Ascending aorta (tissue), 2 donors: ENCODE results near the gene MORC2. TPM values are rescaled to one million over a fixed set of nuclear protein-coding genes. Genes with fewer than 3 reads are reported as not detected.

Experiments used
- DNase-seq, 2 donors: peaks; one replicate each; pipeline ENCODE4 v3.0.0-alpha.2; 2019; ENCODE audit warnings: low spot score in 2 of 2
- H3K27ac ChIP-seq, 2 donors: fragments of 200-600 bp; sonication (generic); one replicate each; pipeline ENCODE4 v1.5.1; 2016 to 2017; ENCODE audit warnings: mild to moderate bottlenecking in 1 of 2
- H3K27me3 ChIP-seq: fragments of 200-600 bp; sonication (generic); one replicate; pipeline ENCODE4 v1.5.1; 2017
- H3K36me3 ChIP-seq, 2 donors: fragments of 200-600 bp; sonication (generic); one replicate each; pipeline ENCODE4 v1.5.1; 2016
- H3K4me1 ChIP-seq, 2 donors: fragments of 200-600 bp; sonication (generic); one replicate each; pipeline ENCODE4 v1.5.1; 2016 to 2017; ENCODE audit warnings: mild to moderate bottlenecking in 1 of 2
- H3K4me3 ChIP-seq, 2 donors: fragments of 200-600 bp; sonication (generic); one replicate each; pipeline ENCODE4 v1.5.1; 2016 to 2017; ENCODE audit warnings: mild to moderate bottlenecking in 1 of 2
- H3K9me3 ChIP-seq, 2 donors: fragments of 200-600 bp; sonication (generic); one replicate each; pipeline ENCODE4 v1.5.1; 2016
- intact Hi-C: fragments of 100-400 bp; cut with DNase I; formaldehyde crosslinking; loops from one replicate; pipeline ENCODE4 v1.15.1; 2023
- total RNA-seq: library from RNA; depleted of rRNA; stranded (reverse); fragments of >200 nt; gene quantifications from one replicate; pipeline ENCODE4 v1.1.0, GENCODE V29; 2016
- TF ChIP-seq, protein P1 (sequence below), 3 experiments: fragments of 200-600 bp in 2 of 3; fragments of 450-650 bp in 1 of 3; sonication (generic) in 2 of 3; IDR thresholded peaks; one replicate each; pipeline ENCODE4 v1.5.1; 2016 to 2019; ENCODE audit warnings: antibody characterized with exemption in 3 of 3, mild to moderate bottlenecking in 1 of 3, moderate library complexity in 1 of 3

MORC2 gene
- total RNA-seq, 1 donor from 2014 or later = 38.6 TPM

DNA sequence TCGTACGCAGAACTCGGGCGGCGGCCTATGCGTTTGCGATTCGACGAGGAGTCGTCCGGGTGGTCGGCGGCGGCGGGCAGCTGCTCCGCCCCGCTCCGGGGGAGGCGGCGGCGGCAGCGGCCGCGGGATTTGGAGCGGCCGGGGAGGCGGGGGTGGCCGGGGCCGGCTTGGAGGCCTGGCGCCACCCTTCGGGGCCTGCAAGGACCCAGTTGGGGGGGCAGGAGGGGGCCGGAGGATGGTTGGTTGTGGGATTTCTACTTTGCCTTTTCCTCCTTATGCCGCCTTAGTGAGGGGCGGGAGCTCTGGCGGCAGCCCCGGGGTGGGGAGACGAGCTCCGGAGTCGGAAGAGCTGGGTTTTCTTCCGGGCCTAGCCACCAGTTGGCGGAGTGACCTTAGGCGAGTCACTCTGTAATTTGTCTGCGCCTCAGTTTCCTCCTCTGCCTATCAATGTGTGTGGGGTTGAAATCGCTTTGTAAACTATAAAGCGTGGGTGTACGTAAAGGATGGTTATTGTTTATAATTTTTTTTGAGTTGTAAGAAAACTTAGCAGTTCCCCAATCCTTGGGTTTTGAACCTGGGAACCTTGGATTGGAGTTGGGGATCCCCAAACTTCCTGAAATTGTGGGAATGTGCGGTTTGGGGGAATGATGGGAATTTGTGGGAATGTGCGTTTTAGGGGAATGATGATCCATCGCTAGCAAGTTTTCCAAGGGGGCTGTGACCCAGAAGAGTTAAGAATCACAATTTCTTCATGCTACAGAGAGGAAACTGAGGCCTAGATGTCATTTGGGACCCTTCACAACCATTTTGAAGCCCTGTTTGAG lies 1.2 kb upstream of the MORC2 start:
- Histone ChIP-seq H3K4me1 (peaks cover 4 to 16% of the 10 kb centered on the region in 2 donors), H3K27me3 (no peaks in the 10 kb centered on the region), H3K27ac (peak overlapping the region; percentile 96), H3K36me3 (peaks cover 37 to 46% of the 10 kb centered on the region in 2 donors), H3K9me3 (peaks cover 31 to 85% of the 10 kb centered on the region in 2 donors), H3K4me3 (peak overlapping the region; percentile 84 to 96)
- DNase-seq = peak in 1 of 2 donors; percentile 67
- TF ChIP-seq, protein P1, sequence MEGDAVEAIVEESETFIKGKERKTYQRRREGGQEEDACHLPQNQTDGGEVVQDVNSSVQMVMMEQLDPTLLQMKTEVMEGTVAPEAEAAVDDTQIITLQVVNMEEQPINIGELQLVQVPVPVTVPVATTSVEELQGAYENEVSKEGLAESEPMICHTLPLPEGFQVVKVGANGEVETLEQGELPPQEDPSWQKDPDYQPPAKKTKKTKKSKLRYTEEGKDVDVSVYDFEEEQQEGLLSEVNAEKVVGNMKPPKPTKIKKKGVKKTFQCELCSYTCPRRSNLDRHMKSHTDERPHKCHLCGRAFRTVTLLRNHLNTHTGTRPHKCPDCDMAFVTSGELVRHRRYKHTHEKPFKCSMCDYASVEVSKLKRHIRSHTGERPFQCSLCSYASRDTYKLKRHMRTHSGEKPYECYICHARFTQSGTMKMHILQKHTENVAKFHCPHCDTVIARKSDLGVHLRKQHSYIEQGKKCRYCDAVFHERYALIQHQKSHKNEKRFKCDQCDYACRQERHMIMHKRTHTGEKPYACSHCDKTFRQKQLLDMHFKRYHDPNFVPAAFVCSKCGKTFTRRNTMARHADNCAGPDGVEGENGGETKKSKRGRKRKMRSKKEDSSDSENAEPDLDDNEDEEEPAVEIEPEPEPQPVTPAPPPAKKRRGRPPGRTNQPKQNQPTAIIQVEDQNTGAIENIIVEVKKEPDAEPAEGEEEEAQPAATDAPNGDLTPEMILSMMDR (IDR thresholded peaks at IDR 0.05) = no peak
- intact Hi-C loops = loop anchor here (1.0 to 5.0 kb wide), 5 partner anchors 21 to 113 kb away; no protein-coding TSS in a partner anchor

DNA sequence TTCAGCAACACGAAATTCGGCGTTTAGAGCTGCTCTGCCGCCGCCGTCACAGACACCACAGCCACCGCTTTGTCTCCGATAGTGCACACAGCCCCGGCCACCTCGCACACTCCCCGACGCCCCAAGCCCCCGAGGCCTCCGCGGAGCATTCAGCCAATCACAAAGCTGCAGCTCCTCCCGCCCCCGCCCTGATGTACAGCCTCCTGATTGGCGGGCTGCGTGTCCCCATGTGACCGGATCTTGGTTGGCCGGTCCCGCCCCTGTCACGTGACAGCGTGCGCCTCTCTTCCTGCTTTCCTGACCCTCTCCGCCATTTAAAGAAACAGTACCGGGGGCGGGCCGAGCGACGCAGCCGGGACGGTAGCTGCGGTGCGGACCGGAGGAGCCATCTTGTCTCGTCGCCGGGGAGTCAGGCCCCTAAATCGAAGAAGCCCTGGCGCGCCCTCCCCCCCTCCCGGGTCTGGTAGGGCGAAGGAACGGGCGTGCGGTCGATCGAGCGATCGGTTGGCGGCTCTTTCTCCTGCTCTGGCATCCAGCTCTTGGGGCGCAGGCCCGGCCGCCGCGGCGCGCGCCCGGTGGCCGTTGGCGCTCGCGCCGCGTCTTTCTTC lies 454 bp upstream of the MORC2 start, which contains the start of gene TUG1:
TUG1 (plus strand) TSS at position 342 of the 608 bp plus-strand sequence.
- H3K27ac ChIP-seq = peak within 1 kb of the TSS; percentile 96
- H3K9me3 ChIP-seq = peaks cover 25 to 78% of the 10 kb centered on the region in 2 donors
- peak within 1 kb of the TSS; percentile 84 to 96 for H3K4me3 ChIP-seq
- intact Hi-C loops = loop anchor here (1.0 to 5.0 kb wide), 5 partner anchors 21 to 113 kb away; no protein-coding TSS in a partner anchor
- peaks cover 30 to 39% of the 10 kb centered on the region in 2 donors for H3K36me3 ChIP-seq
- DNase-seq = peak; percentile 97 to 99
- TF ChIP-seq, protein P1 (IDR thresholded peaks at IDR 0.05) = no peak
- H3K4me1 ChIP-seq = peaks cover 4 to 16% of the 10 kb centered on the region in 2 donors
- H3K27me3 ChIP-seq = no peaks in the 10 kb centered on the region

DNA sequence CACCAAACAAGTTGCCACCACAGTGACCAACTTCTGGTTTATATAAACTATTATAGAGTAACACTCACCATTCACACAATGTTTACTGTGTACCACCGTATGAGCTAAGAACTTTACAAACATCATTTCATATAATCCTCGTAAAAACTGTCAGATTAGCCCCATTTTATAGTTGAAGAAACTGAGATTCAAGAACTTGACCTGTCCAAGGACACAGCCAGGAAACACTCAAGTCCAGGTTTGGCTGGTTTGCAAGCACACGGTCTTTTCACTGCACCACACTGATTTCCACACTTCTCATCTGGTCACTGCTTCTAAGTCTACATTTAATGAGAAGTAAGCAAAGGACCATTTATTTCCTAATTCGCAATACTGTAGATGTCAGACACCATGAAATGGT lies 3.7 kb downstream of the MORC2 start:
- Histone ChIP-seq H3K9me3 (peaks cover 0 to 36% of the 10 kb centered on the region in 2 donors), H3K27ac (no peak overlapping the region), H3K27me3 (no peaks in the 10 kb centered on the region), H3K4me3 (no peak overlapping the region), H3K4me1 (peaks cover 4 to 7% of the 10 kb centered on the region in 2 donors), H3K36me3 (no peaks in the 10 kb centered on the region)
- TF ChIP-seq, protein P1 (IDR thresholded peaks at IDR 0.05) = no peak
- intact Hi-C loops = loop anchor here (5.0 kb wide), 1 partner anchor 72 kb away; no protein-coding TSS in a partner anchor
- no peak for DNase-seq

DNA sequence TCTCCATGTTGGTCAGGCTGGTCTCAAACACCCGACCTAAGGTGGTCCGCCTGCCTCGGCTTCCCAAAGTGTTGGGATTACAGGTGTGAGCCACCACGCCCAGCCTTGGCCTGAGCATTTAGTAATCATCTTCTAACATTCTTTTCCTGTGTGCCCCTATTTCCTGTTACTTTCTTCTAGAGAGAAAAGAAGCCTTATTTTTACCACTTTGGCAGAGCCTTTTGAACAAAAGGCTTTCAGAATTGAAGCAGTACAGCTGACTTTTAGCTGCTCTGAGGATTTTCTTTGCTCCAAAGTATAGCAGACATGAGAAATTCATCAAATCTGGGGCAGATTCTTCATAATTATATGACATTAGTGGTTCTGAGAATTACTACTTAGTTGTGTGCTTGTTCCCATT lies 13.4 kb downstream of the MORC2 start:
- Histone ChIP-seq H3K4me3 (no peak overlapping the region), H3K27ac (no peak overlapping the region), H3K36me3 (peaks cover 11% of the 10 kb centered on the region in 2 donors), H3K27me3 (no peaks in the 10 kb centered on the region), H3K9me3 (no peaks in the 10 kb centered on the region), H3K4me1 (peaks cover 0 to 26% of the 10 kb centered on the region in 2 donors)
- DNase-seq = no peak
- TF ChIP-seq, protein P1 (IDR thresholded peaks at IDR 0.05) = no peak
- intact Hi-C loops = no loop called here

DNA sequence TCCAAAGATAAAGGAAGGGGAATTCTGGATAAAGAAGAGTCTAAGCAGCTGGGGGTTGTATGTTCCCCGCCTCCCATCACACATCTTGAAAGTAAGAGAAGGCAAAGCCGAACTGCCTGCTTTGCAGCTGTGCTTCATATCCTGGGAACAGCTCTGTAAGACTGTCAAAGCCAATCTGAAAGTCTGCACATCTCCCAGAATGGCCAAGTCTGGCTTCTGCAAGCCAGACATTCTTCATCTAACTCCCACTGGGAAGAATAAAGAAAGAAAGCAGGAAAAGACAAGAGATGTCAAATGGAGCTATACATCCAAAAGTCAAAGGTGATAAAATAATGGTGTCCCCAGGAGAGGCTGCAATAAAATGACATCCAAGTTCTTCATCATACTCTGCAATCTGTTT lies 15.4 kb downstream of the MORC2 start:
- intact Hi-C loops = no loop called here
- peak overlapping the region; percentile 88 to 96 for H3K27ac ChIP-seq
- DNase-seq = no peak
- no peaks in the 10 kb centered on the region for H3K9me3 ChIP-seq
- peaks cover 11 to 20% of the 10 kb centered on the region in 2 donors for H3K36me3 ChIP-seq
- no peak overlapping the region for H3K4me3 ChIP-seq
- H3K27me3 ChIP-seq = no peaks in the 10 kb centered on the region
- peaks cover 13 to 43% of the 10 kb centered on the region in 2 donors for H3K4me1 ChIP-seq
- TF ChIP-seq, protein P1 (IDR thresholded peaks at IDR 0.05) = no peak
